ENCODE results near the gene DYNC1H1. TPM values are rescaled to one million over a fixed set of nuclear protein-coding genes. Genes with fewer than 3 reads are reported as not detected.

The DYNC1H1 gene
- total RNA-seq, 1 experiment from 2014 or later: 1,394 TPM

DNA sequence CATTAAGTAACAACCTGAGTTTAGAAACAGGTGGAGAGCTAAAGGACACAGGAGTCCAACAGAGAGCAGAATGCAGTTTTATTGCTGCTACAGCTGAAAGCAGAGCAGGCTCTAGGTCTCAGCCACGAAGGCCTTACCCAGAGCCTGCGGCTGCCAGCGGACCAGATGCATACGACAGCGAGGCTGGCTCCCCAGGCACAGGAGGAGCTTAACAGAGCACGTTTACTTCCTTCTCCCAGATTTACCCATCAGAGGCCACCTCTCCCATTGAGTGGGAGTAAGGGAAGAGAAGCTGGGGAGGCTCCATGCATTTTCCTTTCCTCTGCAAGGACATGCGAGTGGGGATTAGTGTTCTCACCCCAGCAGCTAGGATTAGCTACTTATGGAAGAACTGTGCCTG lies 22.6 kb downstream of the DYNC1H1 start:
- DNase-seq (ENCODE audit: extremely low read depth, low read depth): no peak

DNA sequence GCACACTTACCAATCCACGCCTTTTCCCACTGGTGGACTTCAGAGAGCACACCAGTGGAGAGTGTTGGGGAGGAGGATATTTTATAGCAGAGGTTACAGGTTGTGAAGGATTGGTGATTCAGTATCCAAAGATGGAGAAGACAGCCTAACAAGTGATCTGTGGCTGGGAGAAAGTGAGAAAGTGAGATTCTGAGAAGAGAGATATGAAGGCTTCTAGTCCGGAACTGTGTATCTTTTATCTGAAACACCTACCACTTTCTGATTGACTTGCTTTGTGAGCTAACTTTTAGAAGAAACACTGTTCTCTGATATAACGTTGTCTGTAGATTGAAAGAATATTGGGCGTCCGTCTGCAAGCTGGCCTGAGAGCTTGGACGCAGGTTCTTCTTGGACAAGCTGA lies 24.0 kb downstream of the DYNC1H1 start:
- no peak for DNase-seq (ENCODE audit: extremely low read depth, low read depth)

DNA sequence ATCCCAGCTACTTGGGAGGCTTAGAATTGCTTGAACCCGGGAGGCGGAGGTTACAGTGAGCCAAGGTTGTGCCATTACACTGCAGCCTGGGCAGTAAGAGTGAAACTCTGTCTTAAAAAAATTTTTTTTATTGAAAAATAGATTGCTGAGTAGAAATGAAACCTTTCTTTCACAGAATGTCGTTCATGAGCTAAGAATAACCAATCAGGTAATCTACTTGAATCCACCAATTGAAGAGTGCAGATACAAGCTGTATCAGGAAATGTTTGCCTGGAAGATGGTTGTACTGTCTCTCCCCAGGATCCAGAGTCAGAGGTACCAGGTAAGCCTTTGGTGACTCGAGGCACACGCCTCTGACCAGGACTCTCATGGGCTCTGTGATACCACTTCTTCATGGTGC lies 27.0 kb downstream of the DYNC1H1 start:
- DNase-seq (ENCODE audit: extremely low read depth, low read depth): no peak

DNA sequence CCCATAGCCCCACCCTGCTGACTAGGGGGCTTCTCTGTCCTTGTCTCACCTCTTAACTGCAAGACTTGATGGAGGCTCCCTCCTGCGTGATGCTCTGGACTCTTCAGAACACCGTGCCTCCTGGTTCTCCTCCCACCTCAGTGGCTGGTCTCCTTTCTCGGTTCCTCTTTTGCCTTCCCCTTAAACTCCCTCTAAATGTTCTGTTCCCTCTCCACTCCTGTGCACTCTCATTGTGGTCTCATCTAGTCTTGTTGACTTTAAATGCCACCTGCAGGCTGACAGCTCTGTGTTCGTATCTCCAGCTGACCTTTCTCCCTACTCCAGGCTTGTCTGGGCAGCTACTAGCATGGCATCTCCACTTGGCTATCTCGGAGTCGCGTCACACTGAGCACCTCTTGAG lies 28.3 kb downstream of the DYNC1H1 start:
- no peak for DNase-seq (ENCODE audit: extremely low read depth, low read depth)

DNA sequence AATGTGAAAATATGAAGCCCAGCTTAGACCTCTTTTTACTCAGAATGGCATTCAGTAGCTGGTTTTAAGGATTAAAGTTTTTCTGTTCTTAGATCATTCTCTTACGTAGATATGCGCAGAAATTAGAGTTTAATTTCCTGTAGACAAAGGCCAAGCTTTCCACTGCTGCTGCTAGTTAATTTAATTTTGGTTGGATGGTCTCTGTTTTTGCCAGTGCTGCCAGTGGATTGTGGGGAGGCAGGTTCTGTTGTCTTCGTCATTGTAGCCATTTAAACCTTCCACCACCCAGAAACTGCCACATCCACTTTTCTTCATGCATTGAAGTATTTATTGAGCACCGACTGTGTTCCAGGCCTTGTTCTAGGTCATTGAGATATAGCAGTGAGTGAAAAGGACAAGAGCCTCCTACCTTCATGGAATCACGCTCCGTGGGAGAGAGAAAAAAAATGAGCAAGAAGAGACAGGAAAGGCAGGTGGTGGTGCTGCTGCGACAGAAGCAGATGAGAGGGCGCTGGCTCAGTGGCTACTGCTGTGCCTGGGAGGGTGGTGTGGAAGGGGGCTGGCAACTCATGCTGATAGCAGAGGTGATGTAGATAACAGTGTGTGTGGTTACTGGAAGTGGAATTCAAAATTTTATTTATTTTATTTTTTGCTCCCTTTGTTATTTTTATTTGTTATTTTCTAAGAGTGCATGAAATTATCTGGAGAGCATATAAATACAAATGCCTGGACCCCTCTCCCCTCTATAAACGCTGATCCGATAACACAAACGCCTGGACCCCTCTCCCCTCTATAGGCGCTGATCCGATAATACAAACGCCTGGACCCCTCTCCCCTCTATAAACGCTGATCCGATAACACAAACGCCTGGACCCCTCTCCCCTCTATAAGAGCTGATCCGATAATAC lies 33.3 kb downstream of the DYNC1H1 start:
- no peak for DNase-seq (ENCODE audit: extremely low read depth, low read depth)

DNA sequence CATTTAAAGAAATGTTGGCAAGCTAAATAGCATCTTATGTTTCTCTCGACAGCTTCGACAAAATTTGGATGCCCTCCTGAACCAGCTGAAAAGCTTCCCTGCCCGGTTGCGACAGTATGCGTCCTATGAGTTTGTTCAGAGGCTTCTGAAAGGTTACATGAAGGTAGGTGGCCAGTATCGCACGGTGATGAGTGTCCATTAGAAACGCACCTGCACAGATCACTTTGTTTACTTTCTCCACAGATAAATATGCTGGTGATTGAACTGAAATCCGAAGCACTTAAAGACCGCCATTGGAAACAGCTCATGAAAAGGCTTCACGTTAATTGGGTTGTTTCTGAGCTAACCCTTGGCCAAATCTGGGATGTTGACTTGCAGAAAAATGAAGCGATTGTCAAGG lies 36.5 kb downstream of the DYNC1H1 start:
- DNase-seq (ENCODE audit: extremely low read depth, low read depth): no peak

DNA sequence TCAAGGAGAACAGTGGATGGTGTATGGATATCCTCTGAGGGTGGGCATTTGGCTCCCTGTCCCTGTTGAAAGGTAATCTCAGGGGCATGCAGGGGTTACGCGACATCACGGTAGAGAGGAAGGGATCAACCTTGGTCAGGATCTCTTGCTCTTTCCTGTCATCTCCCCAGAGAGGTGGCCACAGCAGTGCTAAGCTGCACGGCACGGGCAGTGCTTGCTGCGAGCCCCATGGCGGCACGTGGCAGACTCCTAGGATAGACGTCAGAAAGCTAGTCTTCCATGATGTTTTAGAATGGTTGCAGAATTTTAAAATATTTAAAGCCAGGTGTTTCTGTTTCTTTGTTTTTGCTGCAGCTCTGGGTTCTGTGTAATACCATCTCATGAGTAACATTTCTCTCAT lies 41.0 kb downstream of the DYNC1H1 start:
- DNase-seq (ENCODE audit: extremely low read depth, low read depth): no peak

DNA sequence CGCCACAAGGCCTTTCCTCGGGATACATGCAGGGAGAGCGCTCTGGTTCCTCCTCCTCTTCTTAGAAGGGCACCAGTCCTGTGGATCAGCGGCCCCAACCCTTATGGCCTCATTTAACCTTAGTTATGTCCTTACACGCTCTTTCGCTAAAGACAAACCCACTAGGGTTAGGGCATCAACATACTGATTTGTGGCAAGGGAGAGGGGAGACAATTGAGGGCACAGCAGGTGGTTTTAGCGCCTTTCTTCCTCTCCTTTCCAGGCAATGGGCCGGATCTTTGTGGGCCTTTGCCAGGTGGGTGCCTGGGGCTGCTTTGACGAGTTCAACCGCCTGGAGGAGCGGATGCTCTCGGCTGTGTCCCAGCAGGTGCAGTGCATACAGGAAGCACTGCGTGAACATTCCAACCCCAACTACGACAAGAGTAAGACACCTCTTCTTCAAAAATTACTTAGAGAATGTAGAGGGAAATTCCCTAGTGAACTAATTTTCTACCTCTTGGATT lies 43.6 kb downstream of the DYNC1H1 start:
- no peak for DNase-seq (ENCODE audit: extremely low read depth, low read depth)

DNA sequence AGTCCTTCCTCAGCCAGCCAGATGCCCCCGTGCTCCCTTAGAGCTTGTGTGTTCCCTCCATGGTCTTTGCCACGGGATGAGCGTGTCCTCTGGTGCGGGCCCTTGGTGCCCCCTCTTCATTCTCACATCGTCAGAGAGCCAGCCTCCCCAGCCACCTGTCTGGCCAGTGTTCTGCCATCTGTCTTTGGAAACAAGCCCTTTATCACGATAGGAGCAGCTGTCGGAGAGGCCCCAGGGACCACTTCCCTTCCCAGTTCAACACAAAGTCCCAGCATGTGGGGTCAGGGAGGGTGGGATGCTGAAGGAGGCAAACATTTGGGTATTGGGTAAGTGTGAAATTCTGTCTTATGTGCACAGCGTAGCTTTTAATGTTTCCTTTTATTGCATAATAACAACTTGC lies 44.5 kb downstream of the DYNC1H1 start:
- DNase-seq (ENCODE audit: extremely low read depth, low read depth): no peak

DNA sequence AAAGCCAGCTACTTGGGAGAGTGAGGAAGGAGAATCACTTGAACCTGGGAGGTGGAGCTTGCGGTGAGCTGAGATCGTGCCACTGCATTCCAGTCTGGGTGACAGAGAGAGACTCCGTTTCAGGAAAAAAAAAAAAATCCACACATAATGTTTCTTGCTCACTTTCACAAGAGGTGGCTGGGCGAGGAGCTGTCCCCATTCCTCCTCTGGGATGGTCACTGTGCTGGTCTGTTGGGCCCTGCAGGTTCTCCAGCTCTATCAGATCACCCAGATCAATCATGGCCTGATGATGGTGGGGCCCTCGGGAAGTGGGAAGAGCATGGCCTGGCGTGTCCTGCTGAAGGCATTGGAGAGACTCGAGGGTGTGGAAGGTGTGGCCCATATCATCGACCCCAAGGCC lies 47.3 kb downstream of the DYNC1H1 start:
- no peak for DNase-seq (ENCODE audit: extremely low read depth, low read depth)

DNA sequence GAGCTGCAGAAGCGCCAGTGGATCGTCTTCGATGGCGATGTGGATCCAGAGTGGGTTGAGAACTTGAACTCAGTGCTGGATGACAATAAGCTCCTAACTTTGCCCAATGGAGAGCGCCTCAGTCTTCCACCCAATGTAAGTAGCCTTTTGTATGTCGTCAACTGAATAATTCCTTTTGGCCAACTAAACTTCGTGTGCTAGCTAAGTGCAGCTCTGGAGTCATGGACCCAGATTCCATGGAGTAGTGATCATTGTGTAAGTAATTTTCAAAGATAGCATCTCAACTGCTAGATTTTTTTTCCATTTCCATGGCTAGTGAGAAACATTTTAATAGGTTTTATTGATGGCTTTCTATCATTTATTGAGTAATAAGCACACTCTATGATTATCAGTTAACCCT lies 48.0 kb downstream of the DYNC1H1 start:
- DNase-seq (ENCODE audit: extremely low read depth, low read depth): no peak

DNA sequence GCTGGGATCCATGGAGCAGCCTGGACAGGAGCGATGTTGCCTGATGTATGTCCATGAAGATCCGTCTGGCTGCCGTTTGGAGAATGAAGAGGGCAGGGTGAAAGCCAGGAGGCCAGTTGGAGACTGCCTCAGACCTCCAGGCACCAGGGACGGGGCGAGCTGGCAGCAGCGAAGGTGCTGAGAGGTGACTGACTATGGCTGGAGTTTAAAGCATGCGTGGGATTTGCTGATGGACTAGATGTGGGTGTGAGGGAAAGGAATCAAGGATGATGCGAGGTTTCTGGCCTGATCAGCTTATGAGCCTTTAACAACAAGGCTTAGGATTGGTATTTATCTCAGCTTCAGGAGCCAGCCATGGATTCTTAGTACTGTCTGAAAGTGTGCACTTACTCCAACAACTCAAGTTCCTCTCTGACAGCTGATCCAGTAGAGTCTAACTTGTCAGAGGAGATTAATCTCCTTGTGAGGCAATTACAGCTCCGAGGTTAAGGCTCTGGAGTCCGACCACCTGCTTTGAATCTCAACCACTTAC lies 49.4 kb downstream of the DYNC1H1 start:
- no peak for DNase-seq (ENCODE audit: extremely low read depth, low read depth)

DNA sequence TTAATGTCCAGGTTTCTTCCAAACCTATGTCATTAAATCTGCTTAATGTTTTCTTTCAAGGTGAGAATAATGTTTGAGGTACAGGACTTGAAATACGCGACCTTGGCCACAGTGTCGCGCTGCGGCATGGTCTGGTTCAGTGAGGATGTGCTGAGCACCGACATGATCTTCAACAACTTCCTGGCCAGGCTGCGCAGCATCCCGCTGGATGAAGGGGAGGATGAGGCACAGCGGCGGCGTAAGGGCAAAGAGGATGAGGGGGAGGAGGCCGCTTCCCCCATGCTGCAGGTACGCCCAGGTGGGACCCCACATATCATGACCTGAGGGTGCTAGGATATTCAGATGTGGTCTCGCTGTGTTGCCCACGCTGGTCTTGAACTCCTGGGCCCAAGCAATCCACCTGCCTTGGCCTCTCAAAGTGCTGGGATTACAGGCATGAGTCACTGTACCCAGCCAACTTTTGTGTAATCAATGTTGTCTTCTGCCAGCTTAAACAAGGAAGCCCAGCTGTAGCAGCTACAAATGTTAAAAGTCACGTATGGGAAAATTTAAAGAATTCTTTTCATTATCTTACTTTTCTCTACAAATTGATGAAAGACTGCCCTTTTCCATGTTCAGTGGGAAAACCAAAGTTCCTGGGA lies 50.8 kb downstream of the DYNC1H1 start:
- DNase-seq (ENCODE audit: extremely low read depth, low read depth): no peak

DNA sequence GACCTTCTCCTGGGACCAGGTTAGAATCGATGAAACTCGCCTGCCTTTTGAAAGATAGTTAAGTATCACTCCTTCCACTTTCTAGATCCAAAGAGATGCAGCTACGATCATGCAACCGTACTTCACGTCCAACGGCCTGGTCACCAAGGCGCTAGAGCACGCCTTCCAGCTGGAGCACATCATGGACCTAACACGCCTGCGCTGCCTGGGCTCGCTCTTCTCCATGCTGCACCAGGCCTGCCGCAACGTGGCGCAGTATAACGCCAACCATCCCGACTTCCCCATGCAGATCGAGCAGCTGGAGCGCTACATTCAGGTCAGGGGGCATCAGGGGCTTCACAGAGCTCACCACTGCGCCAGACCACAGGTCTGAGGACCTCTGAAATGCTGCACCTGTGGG lies 51.4 kb downstream of the DYNC1H1 start:
- DNase-seq (ENCODE audit: extremely low read depth, low read depth): no peak

DNA sequence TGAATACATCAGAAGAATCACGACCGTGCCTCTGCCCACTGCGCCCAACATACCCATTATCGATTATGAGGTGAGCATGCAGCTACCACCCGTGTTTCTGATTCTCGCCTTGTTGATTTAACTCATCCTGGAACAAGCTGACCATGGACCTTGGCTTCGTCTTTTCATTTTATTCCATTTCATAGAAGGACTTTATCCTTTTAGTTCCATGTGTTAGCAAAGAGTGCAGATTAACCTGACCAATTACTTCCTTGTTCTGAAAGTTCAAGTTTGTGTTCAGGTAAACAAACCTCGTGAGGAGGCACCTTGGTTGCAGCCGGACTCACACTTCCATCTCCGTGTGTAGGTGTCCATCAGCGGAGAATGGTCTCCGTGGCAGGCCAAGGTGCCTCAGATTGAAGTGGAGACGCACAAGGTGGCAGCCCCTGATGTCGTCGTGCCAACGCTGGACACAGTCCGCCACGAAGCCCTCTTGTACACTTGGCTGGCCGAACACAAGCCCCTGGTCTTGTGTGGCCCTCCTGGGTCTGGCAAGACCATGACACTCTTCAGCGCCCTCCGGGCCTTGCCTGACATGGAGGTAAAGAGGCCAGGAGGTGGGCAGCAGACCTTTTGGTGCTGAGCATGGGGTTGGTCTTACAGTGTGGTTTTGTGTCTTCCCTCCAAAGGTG lies 52.2 kb downstream of the DYNC1H1 start:
- DNase-seq (ENCODE audit: extremely low read depth, low read depth): no peak

DNA sequence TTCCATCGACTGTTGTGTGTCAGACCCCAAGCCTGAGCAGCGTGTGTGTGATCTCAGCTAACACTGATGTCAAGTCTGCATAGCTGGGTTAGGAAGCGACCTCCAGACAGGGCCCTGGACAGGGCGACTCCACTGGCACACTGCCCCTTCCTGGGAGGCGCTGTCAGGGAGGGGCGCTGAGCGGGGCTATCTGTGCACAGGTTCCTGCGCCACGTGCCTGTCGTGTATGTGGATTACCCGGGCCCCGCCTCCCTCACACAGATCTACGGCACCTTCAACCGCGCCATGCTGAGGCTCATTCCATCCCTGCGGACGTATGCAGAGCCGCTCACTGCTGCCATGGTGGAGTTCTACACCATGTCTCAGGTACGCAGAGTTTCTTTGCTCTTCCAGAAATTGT lies 53.9 kb downstream of the DYNC1H1 start:
- DNase-seq (ENCODE audit: extremely low read depth, low read depth): no peak

DNA sequence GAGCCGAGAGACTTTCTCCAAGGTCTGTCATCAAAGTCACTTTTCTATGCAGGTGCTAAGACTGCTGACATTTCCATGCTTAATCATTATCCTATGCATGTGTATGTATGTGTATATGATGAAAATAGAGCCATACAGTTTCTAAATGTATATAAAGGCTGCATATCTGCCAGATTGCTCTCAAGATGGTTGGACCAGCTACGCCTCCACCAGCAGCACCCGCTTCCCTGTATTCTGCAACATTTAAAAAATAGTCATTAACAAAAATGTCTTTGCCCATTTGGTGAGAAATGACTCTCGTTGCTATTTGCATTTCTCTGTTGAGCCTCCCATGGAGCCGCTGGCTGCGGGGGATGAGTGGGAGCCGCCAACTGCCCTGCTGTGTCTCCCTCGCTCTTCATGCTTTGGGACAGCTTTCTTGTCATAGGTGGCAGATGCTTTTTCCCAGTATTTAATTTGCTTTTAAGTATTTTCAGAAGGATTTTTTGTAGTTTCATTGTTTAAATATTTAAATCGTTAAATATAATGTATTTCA lies 54.7 kb downstream of the DYNC1H1 start:
- no peak for DNase-seq (ENCODE audit: extremely low read depth, low read depth)

DNA sequence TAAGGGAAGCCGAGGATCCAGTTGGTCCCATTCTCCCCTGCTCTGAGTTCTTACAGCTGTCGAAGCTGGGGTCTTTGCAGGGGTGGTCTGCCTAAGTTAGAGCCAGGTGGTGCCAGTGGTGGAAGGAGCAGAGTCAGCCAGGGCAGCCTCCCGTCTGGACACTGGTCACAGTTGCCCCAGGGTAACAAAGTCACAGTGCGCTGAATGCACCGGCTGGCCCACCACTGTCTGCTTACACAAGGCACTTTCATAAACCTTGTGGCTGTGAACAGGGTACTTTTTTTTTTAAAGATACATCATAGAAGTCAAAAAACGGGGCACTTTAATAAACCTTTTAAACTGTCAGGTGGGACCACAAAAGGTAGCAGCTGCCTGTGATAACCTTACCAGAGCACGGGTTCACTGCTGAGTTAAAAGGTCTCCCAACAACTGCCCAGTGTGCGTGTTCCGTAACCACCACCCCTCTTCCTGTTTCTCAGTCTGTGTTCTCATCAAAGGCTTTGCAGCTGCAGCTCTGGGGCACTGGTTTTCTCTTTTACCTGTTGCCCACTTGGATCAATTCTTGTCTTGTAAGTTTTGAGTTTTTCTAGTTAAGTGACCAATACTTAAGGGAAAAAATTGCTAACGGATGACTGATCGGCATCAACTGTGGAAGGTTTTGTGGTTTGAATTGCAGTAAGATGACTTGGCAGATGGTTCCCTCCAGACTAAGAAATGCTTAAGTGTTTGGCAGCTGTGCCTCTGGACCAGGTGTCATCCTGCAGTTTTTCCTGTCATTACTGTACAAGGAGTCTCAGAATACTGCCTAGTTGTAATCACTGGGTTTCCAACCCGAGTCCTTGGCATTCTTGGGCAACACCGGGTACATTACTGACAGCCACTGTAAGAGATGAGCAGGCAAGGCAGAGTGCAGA lies 55.9 kb downstream of the DYNC1H1 start:
- DNase-seq (ENCODE audit: extremely low read depth, low read depth): no peak

DNA sequence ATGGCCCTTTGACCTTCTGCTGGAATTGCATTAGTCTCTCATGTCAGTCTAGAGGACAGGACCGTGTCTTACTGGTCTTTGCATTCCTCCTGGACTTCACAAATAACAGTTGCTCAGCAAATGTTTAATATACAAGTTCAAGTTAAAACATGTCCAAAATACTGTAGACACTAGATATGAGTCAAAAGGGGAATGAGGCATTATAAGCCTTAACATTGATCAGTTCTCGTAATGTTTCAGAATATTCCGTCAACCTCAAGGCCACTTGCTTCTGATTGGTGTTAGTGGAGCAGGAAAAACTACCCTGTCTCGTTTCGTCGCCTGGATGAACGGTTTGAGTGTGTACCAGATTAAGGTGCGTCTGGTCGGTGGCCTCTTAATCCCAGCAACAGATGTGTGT lies 62.6 kb downstream of the DYNC1H1 start:
- no peak for DNase-seq (ENCODE audit: extremely low read depth, low read depth)

DNA sequence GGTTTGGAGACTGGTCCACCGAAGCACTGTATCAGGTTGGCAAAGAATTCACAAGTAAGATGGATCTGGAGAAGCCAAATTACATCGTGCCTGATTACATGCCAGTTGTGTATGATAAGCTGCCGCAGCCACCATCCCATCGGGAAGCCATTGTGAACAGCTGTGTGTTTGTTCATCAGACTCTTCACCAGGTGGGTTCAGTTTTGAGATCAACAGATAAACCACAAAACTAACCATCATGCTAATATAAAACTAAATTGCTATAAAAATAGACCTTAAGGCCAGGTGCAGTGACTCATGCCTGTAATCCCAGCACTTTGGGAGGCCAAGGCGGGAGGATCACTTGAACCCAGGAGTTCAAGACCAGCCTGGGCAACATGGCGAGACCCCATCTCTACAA lies 63.6 kb downstream of the DYNC1H1 start:
- DNase-seq (ENCODE audit: extremely low read depth, low read depth): no peak

Measured in NCI-H460 (cell line).